Retinal pigment epithelial cell (primary cell): ENCODE results near the gene ADAMTS15.

Source experiments
- DNase-seq: peaks from one replicate; pipeline ENCODE4 v3.0.0-alpha.2; 2010; ENCODE audit warnings: low read depth
- H3K4me3 ChIP-seq: 2 replicates; pipeline ENCODE4 v1.5.1; 2011; ENCODE audit warnings: mild to moderate bottlenecking, low read length, control low read depth, moderate library complexity
- TF ChIP-seq, protein P1 (sequence below): conservative IDR thresholded peaks from 2 replicates; pipeline ENCODE4 v1.5.1; 2011; ENCODE audit warnings: low read depth, low read length, control low read depth, inconsistent platforms

Gene ADAMTS15

DNA sequence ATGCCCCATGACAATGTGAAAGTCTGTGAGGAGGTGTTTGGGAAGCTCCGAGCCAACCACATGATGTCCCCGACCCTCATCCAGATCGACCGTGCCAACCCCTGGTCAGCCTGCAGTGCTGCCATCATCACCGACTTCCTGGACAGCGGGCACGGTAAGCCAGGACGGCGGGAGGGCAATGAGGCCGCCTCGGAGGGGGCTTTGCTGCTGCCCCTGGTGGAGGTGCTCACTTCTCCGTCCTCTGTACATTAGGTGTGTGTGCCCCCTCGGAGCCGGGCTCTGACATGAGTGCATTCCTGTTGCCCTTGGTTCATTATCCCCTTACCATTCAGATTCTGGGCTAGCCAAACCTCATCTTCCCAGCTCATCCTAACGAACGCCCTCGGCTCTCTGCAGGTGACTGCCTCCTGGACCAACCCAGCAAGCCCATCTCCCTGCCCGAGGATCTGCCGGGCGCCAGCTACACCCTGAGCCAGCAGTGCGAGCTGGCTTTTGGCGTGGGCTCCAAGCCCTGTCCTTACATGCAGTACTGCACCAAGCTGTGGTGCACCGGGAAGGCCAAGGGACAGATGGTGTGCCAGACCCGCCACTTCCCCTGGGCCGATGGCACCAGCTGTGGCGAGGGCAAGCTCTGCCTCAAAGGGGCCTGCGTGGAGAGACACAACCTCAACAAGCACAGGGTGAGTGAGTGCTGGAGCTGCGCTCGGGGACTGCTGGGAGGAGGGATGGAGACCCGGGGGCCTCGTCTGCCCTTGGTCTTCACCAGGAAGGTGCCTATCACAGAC is 13.8 kb downstream of the ADAMTS15 start:
- no peak for DNase-seq
- TF ChIP-seq, protein P1, sequence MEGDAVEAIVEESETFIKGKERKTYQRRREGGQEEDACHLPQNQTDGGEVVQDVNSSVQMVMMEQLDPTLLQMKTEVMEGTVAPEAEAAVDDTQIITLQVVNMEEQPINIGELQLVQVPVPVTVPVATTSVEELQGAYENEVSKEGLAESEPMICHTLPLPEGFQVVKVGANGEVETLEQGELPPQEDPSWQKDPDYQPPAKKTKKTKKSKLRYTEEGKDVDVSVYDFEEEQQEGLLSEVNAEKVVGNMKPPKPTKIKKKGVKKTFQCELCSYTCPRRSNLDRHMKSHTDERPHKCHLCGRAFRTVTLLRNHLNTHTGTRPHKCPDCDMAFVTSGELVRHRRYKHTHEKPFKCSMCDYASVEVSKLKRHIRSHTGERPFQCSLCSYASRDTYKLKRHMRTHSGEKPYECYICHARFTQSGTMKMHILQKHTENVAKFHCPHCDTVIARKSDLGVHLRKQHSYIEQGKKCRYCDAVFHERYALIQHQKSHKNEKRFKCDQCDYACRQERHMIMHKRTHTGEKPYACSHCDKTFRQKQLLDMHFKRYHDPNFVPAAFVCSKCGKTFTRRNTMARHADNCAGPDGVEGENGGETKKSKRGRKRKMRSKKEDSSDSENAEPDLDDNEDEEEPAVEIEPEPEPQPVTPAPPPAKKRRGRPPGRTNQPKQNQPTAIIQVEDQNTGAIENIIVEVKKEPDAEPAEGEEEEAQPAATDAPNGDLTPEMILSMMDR = no peak
- H3K4me3 ChIP-seq = no peak overlapping the region

DNA sequence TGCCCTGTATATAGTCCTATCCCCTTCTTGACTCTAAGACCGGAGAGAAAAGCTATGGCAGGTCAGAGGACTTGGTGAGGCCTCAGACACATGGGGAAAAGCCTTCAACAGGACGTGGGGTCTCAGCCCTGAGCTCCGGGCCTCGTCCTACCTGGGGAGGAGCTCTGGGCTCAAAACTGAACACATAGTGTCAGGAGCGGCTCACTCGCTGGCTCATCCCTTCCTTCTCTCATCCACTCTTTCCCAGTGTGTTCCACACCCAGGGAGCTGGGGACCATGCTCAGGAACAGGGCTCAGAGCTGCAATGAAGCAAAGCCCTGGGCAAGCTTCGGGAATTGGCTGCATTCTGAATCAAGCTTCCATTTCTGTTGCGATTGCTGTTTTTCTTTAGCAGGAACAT is 14.5 kb downstream of the ADAMTS15 start:
- TF ChIP-seq, protein P1 = no peak
- no peak overlapping the region for H3K4me3 ChIP-seq
- DNase-seq = no peak

DNA sequence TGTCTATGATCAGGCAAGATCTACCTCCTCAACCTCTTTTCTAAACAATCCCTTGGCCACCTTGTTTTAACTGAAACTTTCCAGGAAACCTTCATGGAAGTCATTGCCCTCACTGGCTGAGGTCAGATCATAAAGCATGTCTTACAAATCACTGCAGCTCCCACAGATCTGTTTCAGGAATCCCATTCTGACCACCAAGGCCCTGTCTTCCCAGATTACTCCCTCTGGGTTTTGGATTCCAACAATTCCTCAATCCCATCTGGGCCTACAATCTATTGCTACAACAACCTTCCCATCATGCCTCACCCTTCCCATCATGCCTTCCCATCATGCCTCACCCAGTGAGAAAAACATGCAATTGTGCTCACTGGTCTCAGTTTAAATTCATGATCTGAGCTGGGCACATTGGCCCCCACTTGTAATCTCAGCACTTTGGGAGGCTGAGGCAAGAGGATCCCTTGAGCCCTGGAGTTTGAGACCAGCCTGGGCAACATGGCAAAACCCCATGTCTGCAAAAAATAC is 15.9 kb downstream of the ADAMTS15 start:
- H3K4me3 ChIP-seq = no peak overlapping the region
- TF ChIP-seq, protein P1 = no peak
- DNase-seq = no peak

DNA sequence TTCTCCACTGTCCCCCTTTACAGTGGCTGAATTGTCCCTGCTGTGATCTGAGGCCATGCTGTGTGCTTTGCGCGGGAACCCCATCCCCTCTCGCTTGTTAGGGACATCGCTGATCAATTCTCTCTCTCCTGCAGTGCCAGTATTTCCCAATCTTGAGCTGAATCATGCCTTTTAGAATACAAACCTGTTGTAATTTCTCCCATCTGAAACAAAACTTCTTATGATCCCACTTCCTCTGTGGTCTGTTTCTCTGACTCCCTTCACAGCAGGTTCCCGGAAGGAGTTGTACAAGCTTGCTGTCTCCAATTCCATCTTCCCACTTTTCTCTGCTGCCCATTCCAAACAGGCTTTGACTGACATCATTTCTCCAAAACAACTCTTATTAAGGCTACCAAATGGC is 16.8 kb downstream of the ADAMTS15 start:
- TF ChIP-seq, protein P1 = no peak
- H3K4me3 ChIP-seq = no peak overlapping the region
- DNase-seq = no peak

DNA sequence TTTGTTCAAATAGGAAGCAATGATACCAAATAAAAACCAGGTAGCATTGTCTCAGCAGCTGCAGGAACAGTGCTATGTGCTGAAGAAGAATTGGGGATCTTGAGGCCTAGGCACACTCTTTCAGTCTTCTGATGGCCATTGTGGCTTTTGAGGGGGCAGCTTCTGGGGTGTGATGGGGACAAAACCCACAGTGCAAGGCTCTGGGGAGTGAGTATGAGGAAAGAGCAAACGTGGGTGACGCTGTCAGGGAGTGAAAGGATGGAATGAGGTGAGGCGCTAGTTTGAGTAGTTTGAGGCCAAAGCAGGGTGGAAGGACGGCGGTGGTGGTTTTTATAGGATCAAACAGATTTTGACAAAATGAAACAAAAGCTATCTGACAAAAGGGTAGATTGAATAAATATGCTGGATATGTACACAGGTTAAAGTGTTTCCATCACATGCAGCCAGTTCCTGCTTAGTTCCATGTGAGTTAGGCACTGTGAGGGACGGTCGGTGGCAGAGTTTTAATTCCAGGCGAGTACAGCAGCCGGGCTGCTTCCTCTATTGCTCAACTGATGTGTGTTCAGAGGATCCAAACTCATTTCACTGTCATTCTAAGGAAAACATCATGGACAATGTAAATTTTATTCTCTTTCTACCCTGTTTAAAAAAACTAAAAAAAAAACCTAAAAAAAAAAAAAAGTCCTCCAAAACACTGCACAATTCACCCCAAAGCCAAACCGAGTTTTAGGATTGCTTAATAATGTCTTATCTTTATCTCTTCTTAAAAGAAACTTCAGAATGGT is 18.9 kb downstream of the ADAMTS15 start:
- DNase-seq = no peak
- no peak overlapping the region for H3K4me3 ChIP-seq
- TF ChIP-seq, protein P1 = no peak

DNA sequence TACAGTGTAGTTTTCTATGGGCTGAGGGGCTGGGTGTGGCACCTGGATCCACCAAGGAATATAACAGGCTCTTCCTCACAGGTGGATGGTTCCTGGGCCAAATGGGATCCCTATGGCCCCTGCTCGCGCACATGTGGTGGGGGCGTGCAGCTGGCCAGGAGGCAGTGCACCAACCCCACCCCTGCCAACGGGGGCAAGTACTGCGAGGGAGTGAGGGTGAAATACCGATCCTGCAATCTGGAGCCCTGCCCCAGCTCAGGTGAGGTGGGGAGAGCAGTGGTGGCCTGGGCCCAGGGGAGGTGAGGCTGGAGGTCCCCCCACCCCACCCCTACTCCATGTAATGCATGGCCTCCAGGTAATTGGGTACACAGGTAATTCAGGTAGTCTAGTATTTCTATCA is 20.7 kb downstream of the ADAMTS15 start:
- TF ChIP-seq, protein P1 = no peak
- H3K4me3 ChIP-seq = no peak overlapping the region
- DNase-seq = no peak
